CD4-positive, alpha-beta T cell (primary cell): Measurements from ENCODE around the gene TAF9B. TPM values are rescaled to one million over a fixed set of nuclear protein-coding genes. Genes with fewer than 3 reads are reported as not detected.
"Not testable (repeated sequence)": the region's sequence is repeated elsewhere in the genome, so short reads cannot be mapped to it uniquely, and the experiment has no call there.

Experiments used
- ATAC-seq: fragments of 200-7000 bp; cut with Tn5 transposase; one replicate; pipeline ENCODE4 v1.10.0; 2022; ENCODE audit warnings: mild to moderate bottlenecking; ENCODE audit not compliant: poor library complexity
- CTCF ChIA-PET: fragments of 350-600 bp; sonication (Branson Sonifier 250); formaldehyde crosslinking; loops from one replicate; lab custom pipeline; 2021; ENCODE audit warnings: antibody characterized with exemption, inconsistent platforms; lab: Charles Lee
- POLR2A ChIA-PET: fragments of 350-600 bp; sonication (Branson Sonifier 250); formaldehyde crosslinking; loops from one replicate; lab custom pipeline; 2021; ENCODE audit warnings: antibody characterized with exemption, inconsistent platforms; lab: Charles Lee
- DNase-seq, 14 experiments: peaks; one replicate each; pipeline ENCODE4 v3.0.0-alpha.2; 2013 to 2020; ENCODE audit warnings: mixed read lengths in 2 of 14
- H3K27ac ChIP-seq, 2 donors: one replicate each; pipeline versions ENCODE4 v1.5.1 to v1.7.0; 2013; ENCODE audit warnings: low read length in 2 of 2, low read depth in 1 of 2, mild to moderate bottlenecking in 1 of 2
- H3K27me3 ChIP-seq, 2 experiments: 1 replicate in 1 of 2; 2 replicates in 1 of 2; pipeline versions ENCODE4 v1.6.1 to v1.7.0; 2013; ENCODE audit warnings: low read length in 2 of 2, control low read depth in 1 of 2, mild to moderate bottlenecking in 1 of 2, moderate library complexity in 1 of 2; ENCODE audit not compliant: insufficient read depth in 2 of 2, control insufficient read depth in 1 of 2
- H3K36me3 ChIP-seq: one replicate; pipeline ENCODE4 v1.6.1; 2013; ENCODE audit warnings: low read length, control low read depth; ENCODE audit not compliant: insufficient read depth
- H3K4me1 ChIP-seq: one replicate; pipeline ENCODE4 v1.6.1; 2013; ENCODE audit warnings: low read length, control low read depth; ENCODE audit not compliant: insufficient read depth
- H3K4me3 ChIP-seq: one replicate; pipeline ENCODE4 v1.5.1; 2013; ENCODE audit warnings: mild to moderate bottlenecking, low read length, moderate library complexity
- H3K9me3 ChIP-seq, 2 experiments: 1 replicate in 1 of 2; 2 replicates in 1 of 2; pipeline versions ENCODE4 v1.6.1 to v1.7.0; 2013; ENCODE audit warnings: low read length in 2 of 2, mild to moderate bottlenecking in 2 of 2, control low read depth in 1 of 2, moderate library complexity in 1 of 2; ENCODE audit not compliant: control insufficient read depth in 1 of 2, insufficient read depth in 1 of 2
- H3K27ac Mint-ChIP-seq: one replicate; pipeline ENCODE4 v1.8.0; 2020; ENCODE audit warnings: mixed read lengths
- H3K27me3 Mint-ChIP-seq: one replicate; pipeline ENCODE4 v1.8.0; 2021; ENCODE audit warnings: mixed read lengths
- H3K36me3 Mint-ChIP-seq: one replicate; pipeline ENCODE4 v1.8.0; 2021; ENCODE audit warnings: low read depth, mixed read lengths
- H3K4me1 Mint-ChIP-seq: one replicate; pipeline ENCODE4 v1.8.0; 2021; ENCODE audit warnings: low read depth, mixed read lengths
- H3K4me3 Mint-ChIP-seq: one replicate; pipeline ENCODE4 v1.8.0; 2020; ENCODE audit warnings: mild to moderate bottlenecking, mixed read lengths
- H3K9me3 Mint-ChIP-seq: one replicate; pipeline ENCODE4 v1.8.0; 2020; ENCODE audit warnings: mixed read lengths
- CTCF ChIP-seq: fragments of 200-600 bp; IDR thresholded peaks from one replicate; pipeline ENCODE4 v1.8.0; 2022; ENCODE audit warnings: antibody characterized with exemption, mild to moderate bottlenecking
- intact Hi-C, 2 experiments: fragments of 100-400 bp; cut with DNase I in 1 of 2; cut with micrococcal nuclease in 1 of 2; formaldehyde crosslinking; loops; one replicate each; pipeline versions ENCODE4 v1.15.1 to v1.9.0; 2023 to 2025; cut with DNase I, micrococcal nuclease
- total RNA-seq, 174 experiments: library from RNA in 2 of 174; stranded (reverse) in 2 of 174; gene quantifications; one replicate each; pipeline ENCODE4 v1.2.3 and lab custom pipeline; 2021 to 2026

Gene TAF9B
- total RNA-seq, 2 experiments from 2014 or later = 9.6 to 10.3 TPM

GRCh38 chrX:78181307-78181706 is 41.9 kb upstream of the TAF9B start:
- H3K4me3 ChIP-seq = no peak overlapping the region
- ChIA-PET POLR2A (no interaction called here), CTCF (no interaction called here)
- Mint-ChIP-seq H3K4me3 (no peak overlapping the region), H3K9me3 (no peaks in the 10 kb centered on the region), H3K4me1 (no peaks in the 10 kb centered on the region), H3K36me3 (no peaks in the 10 kb centered on the region), H3K27ac (no peak overlapping the region), H3K27me3 (no peaks in the 10 kb centered on the region)
- H3K27ac ChIP-seq = no peak overlapping the region
- ATAC-seq (no peak), DNase-seq (no peak)
- no peaks in the 10 kb centered on the region for H3K27me3 ChIP-seq
- H3K4me1 ChIP-seq = no peaks in the 10 kb centered on the region
- intact Hi-C loops = no loop called here
- H3K36me3 ChIP-seq = no peaks in the 10 kb centered on the region
- no peak for TF ChIP-seq CTCF
- no peaks in the 10 kb centered on the region for H3K9me3 ChIP-seq

- ChIA-PET CTCF (no interaction called here), POLR2A (no interaction called here)
- Histone ChIP-seq H3K4me3 (no peak overlapping the region), H3K36me3 (no peaks in the 10 kb centered on the region), H3K27ac (no peak overlapping the region), H3K27me3 (no peaks in the 10 kb centered on the region), H3K4me1 (peaks cover 3% of the 10 kb centered on the region), H3K9me3 (no peaks in the 10 kb centered on the region)
- intact Hi-C loops = no loop called here
- H3K27ac Mint-ChIP-seq = no peak overlapping the region
- DNase-seq (no peak), ATAC-seq (no peak)
- H3K36me3 Mint-ChIP-seq = no peaks in the 10 kb centered on the region
- no peaks in the 10 kb centered on the region for H3K9me3 Mint-ChIP-seq
- H3K27me3 Mint-ChIP-seq = no peaks in the 10 kb centered on the region
- H3K4me3 Mint-ChIP-seq = no peak overlapping the region
- H3K4me1 Mint-ChIP-seq = no peaks in the 10 kb centered on the region
- TF ChIP-seq CTCF = no peak
These were observed 28.6 kb upstream of the TAF9B start for GRCh38 chrX:78168065-78168464.

GRCh38 chrX:78165425-78165824 is 26.0 kb upstream of the TAF9B start:
- H3K27me3 Mint-ChIP-seq = no peaks in the 10 kb centered on the region
- ATAC-seq (no peak), DNase-seq (no peak)
- Histone ChIP-seq H3K27ac (no peak overlapping the region), H3K4me1 (peaks cover 3% of the 10 kb centered on the region), H3K9me3 (no peaks in the 10 kb centered on the region), H3K4me3 (no peak overlapping the region), H3K36me3 (no peaks in the 10 kb centered on the region), H3K27me3 (no peaks in the 10 kb centered on the region)
- H3K27ac Mint-ChIP-seq = no peak overlapping the region
- intact Hi-C loops = no loop called here
- TF ChIP-seq CTCF = no peak
- POLR2A ChIA-PET = no interaction called here
- H3K4me1 Mint-ChIP-seq = no peaks in the 10 kb centered on the region
- CTCF ChIA-PET = interaction anchor here (1.2 kb wide), 1 partner anchor 34 kb away, joined by 3 read pairs; no protein-coding TSS in a partner anchor
- H3K9me3 Mint-ChIP-seq = no peaks in the 10 kb centered on the region
- no peaks in the 10 kb centered on the region for H3K36me3 Mint-ChIP-seq
- H3K4me3 Mint-ChIP-seq = no peak overlapping the region

- intact Hi-C loops, H3K4me1 Mint-ChIP-seq, CTCF ChIA-PET: not testable (repeated sequence)
These were observed 23.7 kb upstream of the TAF9B start for GRCh38 chrX:78163175-78163574.

GRCh38 chrX:78160711-78161110 is 21.3 kb upstream of the TAF9B start:
- intact Hi-C loops, DNase-seq, H3K27ac Mint-ChIP-seq, H3K4me1 Mint-ChIP-seq, H3K9me3 ChIP-seq, H3K4me3 Mint-ChIP-seq, H3K27ac ChIP-seq, H3K4me3 ChIP-seq, ATAC-seq, H3K36me3 Mint-ChIP-seq, H3K9me3 Mint-ChIP-seq, H3K36me3 ChIP-seq, POLR2A ChIA-PET, H3K4me1 ChIP-seq, CTCF ChIA-PET, H3K27me3 Mint-ChIP-seq, H3K27me3 ChIP-seq: not testable (repeated sequence)

More at GRCh38 chrX:78163175-78163574, 23.7 kb upstream of the TAF9B start:
- ATAC-seq, H3K27me3 Mint-ChIP-seq, H3K27ac ChIP-seq, H3K36me3 ChIP-seq, H3K27me3 ChIP-seq, H3K4me3 Mint-ChIP-seq, H3K4me3 ChIP-seq, H3K36me3 Mint-ChIP-seq, H3K4me1 ChIP-seq, H3K27ac Mint-ChIP-seq, H3K9me3 Mint-ChIP-seq, POLR2A ChIA-PET, DNase-seq, H3K9me3 ChIP-seq: not testable (repeated sequence)
